ENCODE results near the gene CISD1. TPM values are rescaled to one million over a fixed set of nuclear protein-coding genes. Genes with fewer than 3 reads are reported as not detected.

The CISD1 gene
- total RNA-seq, 1 experiment from 2014 or later: 46.6 TPM

- Mint-ChIP-seq H3K9me3 (no peaks in the 10 kb centered on the region), H3K27me3 (ENCODE audit: low read depth) (no peaks in the 10 kb centered on the region), H3K27ac (no peak overlapping the region)
Measured at GRCh38 chr10:58300676-58301075, 31.7 kb downstream of the CISD1 start.

GRCh38 chr10:58302254-58302653 lies 33.3 kb downstream of the CISD1 start:
- ChIA-PET POLR2A (no interaction called here), CTCF (interaction anchor here (1.0 kb wide), 1 partner anchor 83 kb away, joined by 3 read pairs; the partner anchor contains the start of gene TFAM)
- Mint-ChIP-seq H3K27me3 (ENCODE audit: low read depth) (no peaks in the 10 kb centered on the region), H3K9me3 (no peaks in the 10 kb centered on the region), H3K4me1 (peaks cover 11% of the 10 kb centered on the region), H3K4me3 (no peak overlapping the region), H3K27ac (no peak overlapping the region), H3K36me3 (no peaks in the 10 kb centered on the region)
- ATAC-seq (no peak), DNase-seq (ENCODE audit: low spot score) (no peak)
- no peak for TF ChIP-seq FOXK1 (CRISPR knock-in tag; IDR thresholded peaks at IDR 0.05)
- TF ChIP-seq USF1 (CRISPR knock-in tag; IDR thresholded peaks at IDR 0.05): no peak
- no peak for TF ChIP-seq ZNF232 (CRISPR knock-in tag; IDR thresholded peaks at IDR 0.05)
- TF ChIP-seq ZNF423 (CRISPR knock-in tag; IDR thresholded peaks at IDR 0.05): no peak
- TF ChIP-seq HMGA2 (CRISPR knock-in tag; IDR thresholded peaks at IDR 0.05): no peak
- no peak for TF ChIP-seq PRDM15 (CRISPR knock-in tag; IDR thresholded peaks at IDR 0.05)
- no peak for TF ChIP-seq ZNF121 (CRISPR knock-in tag; IDR thresholded peaks at IDR 0.05)
- no peak for TF ChIP-seq ARID4B (CRISPR knock-in tag; IDR thresholded peaks at IDR 0.05; ENCODE audit: borderline replicate concordance)

More at GRCh38 chr10:58300676-58301075, 31.7 kb downstream of the CISD1 start:
- ATAC-seq (no peak), DNase-seq (ENCODE audit: low spot score) (no peak)
- POLR2A ChIA-PET: no interaction called here
- Mint-ChIP-seq H3K4me3 (no peak overlapping the region), H3K4me1 (peaks cover 11% of the 10 kb centered on the region), H3K36me3 (no peaks in the 10 kb centered on the region)
- TF ChIP-seq, protein P1, sequence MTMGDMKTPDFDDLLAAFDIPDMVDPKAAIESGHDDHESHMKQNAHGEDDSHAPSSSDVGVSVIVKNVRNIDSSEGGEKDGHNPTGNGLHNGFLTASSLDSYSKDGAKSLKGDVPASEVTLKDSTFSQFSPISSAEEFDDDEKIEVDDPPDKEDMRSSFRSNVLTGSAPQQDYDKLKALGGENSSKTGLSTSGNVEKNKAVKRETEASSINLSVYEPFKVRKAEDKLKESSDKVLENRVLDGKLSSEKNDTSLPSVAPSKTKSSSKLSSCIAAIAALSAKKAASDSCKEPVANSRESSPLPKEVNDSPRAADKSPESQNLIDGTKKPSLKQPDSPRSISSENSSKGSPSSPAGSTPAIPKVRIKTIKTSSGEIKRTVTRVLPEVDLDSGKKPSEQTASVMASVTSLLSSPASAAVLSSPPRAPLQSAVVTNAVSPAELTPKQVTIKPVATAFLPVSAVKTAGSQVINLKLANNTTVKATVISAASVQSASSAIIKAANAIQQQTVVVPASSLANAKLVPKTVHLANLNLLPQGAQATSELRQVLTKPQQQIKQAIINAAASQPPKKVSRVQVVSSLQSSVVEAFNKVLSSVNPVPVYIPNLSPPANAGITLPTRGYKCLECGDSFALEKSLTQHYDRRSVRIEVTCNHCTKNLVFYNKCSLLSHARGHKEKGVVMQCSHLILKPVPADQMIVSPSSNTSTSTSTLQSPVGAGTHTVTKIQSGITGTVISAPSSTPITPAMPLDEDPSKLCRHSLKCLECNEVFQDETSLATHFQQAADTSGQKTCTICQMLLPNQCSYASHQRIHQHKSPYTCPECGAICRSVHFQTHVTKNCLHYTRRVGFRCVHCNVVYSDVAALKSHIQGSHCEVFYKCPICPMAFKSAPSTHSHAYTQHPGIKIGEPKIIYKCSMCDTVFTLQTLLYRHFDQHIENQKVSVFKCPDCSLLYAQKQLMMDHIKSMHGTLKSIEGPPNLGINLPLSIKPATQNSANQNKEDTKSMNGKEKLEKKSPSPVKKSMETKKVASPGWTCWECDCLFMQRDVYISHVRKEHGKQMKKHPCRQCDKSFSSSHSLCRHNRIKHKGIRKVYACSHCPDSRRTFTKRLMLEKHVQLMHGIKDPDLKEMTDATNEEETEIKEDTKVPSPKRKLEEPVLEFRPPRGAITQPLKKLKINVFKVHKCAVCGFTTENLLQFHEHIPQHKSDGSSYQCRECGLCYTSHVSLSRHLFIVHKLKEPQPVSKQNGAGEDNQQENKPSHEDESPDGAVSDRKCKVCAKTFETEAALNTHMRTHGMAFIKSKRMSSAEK (CRISPR knock-in tag; IDR thresholded peaks at IDR 0.05; ENCODE audit: borderline replicate concordance): no peak
- TF ChIP-seq, protein P2, sequence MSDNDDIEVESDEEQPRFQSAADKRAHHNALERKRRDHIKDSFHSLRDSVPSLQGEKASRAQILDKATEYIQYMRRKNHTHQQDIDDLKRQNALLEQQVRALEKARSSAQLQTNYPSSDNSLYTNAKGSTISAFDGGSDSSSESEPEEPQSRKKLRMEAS (CRISPR knock-in tag; IDR thresholded peaks at IDR 0.05): no peak
- TF ChIP-seq ZNF232 (CRISPR knock-in tag; IDR thresholded peaks at IDR 0.05): no peak
- TF ChIP-seq E2F4 (CRISPR knock-in tag; IDR thresholded peaks at IDR 0.05; ENCODE audit: borderline replicate concordance, low read depth): no peak
- no peak for TF ChIP-seq ATF1 (CRISPR knock-in tag; IDR thresholded peaks at IDR 0.05)
- TF ChIP-seq TEAD4 (CRISPR knock-in tag; IDR thresholded peaks at IDR 0.05): no peak
- no peak for TF ChIP-seq ZNF121 (CRISPR knock-in tag; IDR thresholded peaks at IDR 0.05)
- no peak for TF ChIP-seq ATF2 (CRISPR knock-in tag; IDR thresholded peaks at IDR 0.05; ENCODE audit: borderline replicate concordance, low read depth)
- TF ChIP-seq SP1 (CRISPR knock-in tag; conservative IDR thresholded peaks at IDR 0.05): no peak
- no peak for TF ChIP-seq NR2C2 (CRISPR knock-in tag; IDR thresholded peaks at IDR 0.05)
- TF ChIP-seq ZNF423 (CRISPR knock-in tag; IDR thresholded peaks at IDR 0.05): no peak
- CTCF ChIA-PET: interaction anchor here (0.6 to 2.6 kb wide), 11 partner anchors 10 to 230 kb away, joined by 3 to 24 read pairs (median 3); partner anchors contain the start of gene TFAM

Measured in WTC11 (cell line).